Parathyroid adenoma (tissue), 2 donors: ENCODE results near the gene ADAMTS16.

Source experiments
- H2AFZ ChIP-seq: fragments of 300-600 bp; sonication (generic); one replicate; pipeline ENCODE4 v1.7.0; 2017; ENCODE audit warnings: antibody characterized with exemption, mild to moderate bottlenecking
- H3K27ac ChIP-seq: fragments of 300-600 bp; sonication (generic); one replicate; pipeline ENCODE4 v1.7.0; 2017
- H3K27me3 ChIP-seq: fragments of 300-600 bp; sonication (generic); one replicate; pipeline ENCODE4 v1.7.0; 2017; ENCODE audit warnings: low read length; ENCODE audit not compliant: control insufficient read depth, insufficient read depth
- H3K36me3 ChIP-seq: fragments of 300-600 bp; sonication (generic); one replicate; pipeline ENCODE4 v1.7.0; 2017; ENCODE audit warnings: low read length; ENCODE audit not compliant: control insufficient read depth, insufficient read depth
- H3K4me1 ChIP-seq: fragments of 300-600 bp; sonication (generic); one replicate; pipeline ENCODE4 v1.7.0; 2017; ENCODE audit warnings: control low read depth
- H3K4me2 ChIP-seq: fragments of 300-600 bp; sonication (generic); one replicate; pipeline ENCODE4 v1.7.0; 2017; ENCODE audit warnings: low read length
- H3K4me3 ChIP-seq: fragments of 300-600 bp; sonication (generic); one replicate; pipeline ENCODE4 v1.7.0; 2017; ENCODE audit warnings: low read depth, low read length
- H3K79me2 ChIP-seq: fragments of 300-600 bp; sonication (generic); one replicate; pipeline ENCODE4 v1.7.0; 2017; ENCODE audit warnings: control low read depth
- H3K9ac ChIP-seq: fragments of 300-600 bp; sonication (generic); one replicate; pipeline ENCODE4 v1.7.0; 2017; ENCODE audit warnings: mild to moderate bottlenecking
- H3K9me3 ChIP-seq: fragments of 300-600 bp; sonication (generic); one replicate; pipeline ENCODE4 v1.7.0; 2017; ENCODE audit warnings: low read length; ENCODE audit not compliant: control insufficient read depth
- CTCF ChIP-seq: fragments of 300-600 bp; sonication (generic); IDR thresholded peaks from one replicate; pipeline ENCODE4 v1.7.0; 2017; ENCODE audit warnings: antibody characterized with exemption, mild to moderate bottlenecking
- donor health status: primary hyperparathyroidism.

The ADAMTS16 gene

DNA sequence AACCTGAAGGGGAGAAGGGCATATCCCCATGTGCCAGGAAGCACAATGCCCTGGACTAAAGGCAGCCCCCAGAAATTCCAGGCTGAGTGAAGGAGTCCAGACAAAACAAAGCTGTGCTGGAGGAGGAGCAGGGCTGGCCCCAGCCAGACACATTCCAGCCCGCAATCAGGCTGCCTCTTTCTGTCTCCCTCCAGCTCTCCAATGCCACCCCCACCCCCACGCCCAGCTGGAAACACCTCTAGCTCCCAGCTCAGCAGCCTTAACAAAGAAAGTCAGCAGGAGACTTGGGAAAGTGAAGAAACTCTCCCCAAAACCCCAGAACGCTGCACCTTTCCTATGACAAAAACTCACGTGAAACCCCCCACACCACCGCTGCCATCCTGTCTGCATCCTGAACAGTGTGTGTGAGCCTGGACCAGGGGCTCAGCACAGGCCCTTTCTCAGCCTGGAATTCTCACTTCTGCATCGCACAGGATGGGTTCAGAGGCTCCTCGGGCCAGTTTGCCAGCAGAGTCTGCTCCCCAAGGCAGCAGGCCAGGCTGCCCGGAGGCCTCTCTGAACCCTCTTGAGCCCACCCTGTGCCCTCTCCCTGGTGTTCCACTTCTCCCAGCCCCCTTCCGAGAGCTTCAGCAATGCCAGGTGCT, 186.1 kb downstream of the ADAMTS16 start:
- no peaks in the 10 kb centered on the region for H3K79me2 ChIP-seq
- no peaks in the 10 kb centered on the region for H3K27me3 ChIP-seq
- no peak overlapping the region for H3K27ac ChIP-seq
- H2AFZ ChIP-seq, result no peak overlapping the region
- no peak for TF ChIP-seq CTCF
- H3K4me3 ChIP-seq, result no peak overlapping the region
- H3K9ac ChIP-seq, result no peak overlapping the region
- H3K36me3 ChIP-seq, result no peaks in the 10 kb centered on the region
- H3K4me1 ChIP-seq, result no peaks in the 10 kb centered on the region
- no peaks in the 10 kb centered on the region for H3K9me3 ChIP-seq
- no peak overlapping the region for H3K4me2 ChIP-seq

GRCh38 chr5:5327126-5327525, 187.0 kb downstream of the ADAMTS16 start:
- no peak for TF ChIP-seq CTCF

GRCh38 chr5:5330728-5331452, 190.8 kb downstream of the ADAMTS16 start:
- H3K9me3 ChIP-seq, result no peaks in the 10 kb centered on the region
- H3K27ac ChIP-seq, result no peak overlapping the region
- H3K4me1 ChIP-seq, result no peaks in the 10 kb centered on the region
- no peaks in the 10 kb centered on the region for H3K36me3 ChIP-seq
- no peaks in the 10 kb centered on the region for H3K79me2 ChIP-seq
- H3K4me2 ChIP-seq, result no peak overlapping the region
- H3K9ac ChIP-seq, result no peak overlapping the region
- no peaks in the 10 kb centered on the region for H3K27me3 ChIP-seq
- no peak overlapping the region for H2AFZ ChIP-seq
- no peak for TF ChIP-seq CTCF
- H3K4me3 ChIP-seq, result no peak overlapping the region

More at GRCh38 chr5:5327126-5327525, 187.0 kb downstream of the ADAMTS16 start:
- Histone ChIP-seq H3K4me3 (no peak overlapping the region), H3K27ac (no peak overlapping the region), H3K36me3 (no peaks in the 10 kb centered on the region), H3K9me3 (no peaks in the 10 kb centered on the region), H3K27me3 (no peaks in the 10 kb centered on the region), H3K4me2 (no peak overlapping the region), H3K9ac (no peak overlapping the region), H3K79me2 (no peaks in the 10 kb centered on the region), H3K4me1 (no peaks in the 10 kb centered on the region), H2AFZ (no peak overlapping the region)

DNA sequence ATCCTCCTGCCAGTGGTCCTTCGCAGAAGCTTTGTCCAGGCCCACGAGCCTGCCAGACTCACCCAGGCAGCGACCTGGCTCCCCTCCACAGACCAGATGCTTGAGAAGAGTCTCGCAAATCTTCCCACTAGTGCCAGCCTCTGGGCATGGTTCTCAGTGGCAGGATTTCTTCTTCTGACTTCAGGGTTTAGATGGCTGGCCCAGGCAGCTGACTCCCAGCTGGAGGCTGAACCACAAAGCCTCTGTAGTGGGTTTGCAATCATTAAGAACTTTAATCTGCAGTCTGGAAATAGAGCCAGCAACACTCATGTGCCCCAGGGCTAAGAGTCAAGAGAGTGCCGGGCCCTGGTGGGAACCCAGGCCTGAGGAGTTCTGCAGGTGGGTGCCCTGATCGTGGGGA, 191.7 kb downstream of the ADAMTS16 start:
- Histone ChIP-seq H3K27me3 (no peaks in the 10 kb centered on the region), H3K9me3 (no peaks in the 10 kb centered on the region), H3K36me3 (no peaks in the 10 kb centered on the region), H3K79me2 (no peaks in the 10 kb centered on the region), H3K4me1 (no peaks in the 10 kb centered on the region), H3K27ac (no peak overlapping the region), H3K4me2 (no peak overlapping the region), H3K9ac (no peak overlapping the region), H2AFZ (no peak overlapping the region), H3K4me3 (no peak overlapping the region)
- no peak for TF ChIP-seq CTCF

DNA sequence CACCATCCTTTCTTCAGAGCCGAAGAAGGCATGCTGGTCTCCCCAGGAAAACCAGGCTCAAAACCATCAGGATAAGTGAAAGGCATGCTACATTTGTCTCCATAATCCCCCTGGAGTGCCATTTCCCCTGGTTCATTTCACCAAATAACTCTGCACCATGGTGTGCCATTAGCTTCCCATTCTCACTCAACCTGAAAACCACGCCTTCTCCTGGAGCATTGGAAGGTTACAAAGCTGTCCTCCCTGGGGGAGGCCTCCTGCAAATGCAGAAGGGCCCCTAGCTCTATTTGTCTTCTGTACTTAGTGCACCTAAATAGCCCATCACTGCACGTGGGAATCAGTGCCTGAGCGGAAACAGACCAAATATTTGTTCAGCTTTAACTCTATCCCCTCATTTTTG, 192.2 kb downstream of the ADAMTS16 start:
- no peaks in the 10 kb centered on the region for H3K27me3 ChIP-seq
- no peak for TF ChIP-seq CTCF
- H3K36me3 ChIP-seq, result no peaks in the 10 kb centered on the region
- no peak overlapping the region for H3K9ac ChIP-seq
- no peaks in the 10 kb centered on the region for H3K9me3 ChIP-seq
- H2AFZ ChIP-seq, result no peak overlapping the region
- H3K4me3 ChIP-seq, result no peak overlapping the region
- H3K27ac ChIP-seq, result no peak overlapping the region
- H3K79me2 ChIP-seq, result no peaks in the 10 kb centered on the region
- no peaks in the 10 kb centered on the region for H3K4me1 ChIP-seq
- no peak overlapping the region for H3K4me2 ChIP-seq
